ENCODE data around the gene CRYL1. TPM values are rescaled to one million over a fixed set of nuclear protein-coding genes. Genes with fewer than 3 reads are reported as not detected.

Gene CRYL1
- total and polyA plus RNA-seq, 2 experiments from 2014 or later: 41.6 to 43.6 TPM

GRCh38 chr13:20491926-20492435, 33.7 kb downstream of the CRYL1 start:
- TF ChIP-seq CTCF (IDR thresholded peaks at IDR 0.05; ENCODE audit: low read depth, low read length): no peak
- Histone ChIP-seq H3K9me3 (ENCODE audit: low read depth) (no peaks in the 10 kb centered on the region), H3K27me3 (no peaks in the 10 kb centered on the region), H3K27ac (no peak overlapping the region), H3K4me1 (ENCODE audit: low read depth) (peaks cover 4% of the 10 kb centered on the region), H3K4me3 (no peak overlapping the region), H3K36me3 (no peaks in the 10 kb centered on the region)
- DNase-seq (ENCODE audit: low read depth in 1 of 2, low spot score in 1 of 2): no peak

DNA sequence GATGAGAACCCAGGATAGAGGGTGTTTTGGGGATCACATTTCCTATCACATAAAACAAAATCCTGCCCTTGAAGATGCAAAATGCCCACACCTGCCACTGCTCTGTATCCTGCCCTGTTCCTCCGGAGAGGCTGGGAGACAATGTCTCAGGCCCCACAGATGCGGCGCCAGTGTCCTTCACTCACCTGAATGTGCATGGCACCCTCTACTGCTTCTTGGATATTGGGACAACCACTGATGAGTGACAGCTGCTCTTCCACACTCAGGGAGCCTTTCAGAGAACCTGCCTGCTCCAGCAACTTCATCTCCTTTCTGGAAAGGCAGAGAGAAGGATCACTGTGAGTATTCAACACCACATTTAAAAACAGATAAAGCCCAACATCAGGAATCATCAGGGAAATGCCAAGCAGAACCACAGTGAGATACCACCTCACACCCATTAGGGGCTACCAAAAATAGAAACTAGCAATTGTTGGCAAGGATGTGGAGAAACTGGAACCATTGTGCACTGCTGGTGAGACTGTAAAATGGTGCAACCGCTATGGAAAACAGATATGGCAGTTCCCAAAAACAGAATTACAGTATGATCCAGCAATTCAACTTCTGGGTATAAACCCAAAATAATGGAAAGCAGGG, 36.4 kb downstream of the CRYL1 start:
- Histone ChIP-seq H3K9me3 (ENCODE audit: low read depth) (no peaks in the 10 kb centered on the region), H3K27me3 (no peaks in the 10 kb centered on the region), H3K27ac (no peak overlapping the region), H3K36me3 (no peaks in the 10 kb centered on the region), H3K4me3 (no peak overlapping the region), H3K4me1 (ENCODE audit: low read depth) (no peaks in the 10 kb centered on the region)
- DNase-seq (ENCODE audit: low read depth in 1 of 2, low spot score in 1 of 2): no peak
- TF ChIP-seq CTCF (IDR thresholded peaks at IDR 0.05; ENCODE audit: low read depth, low read length): no peak

DNA sequence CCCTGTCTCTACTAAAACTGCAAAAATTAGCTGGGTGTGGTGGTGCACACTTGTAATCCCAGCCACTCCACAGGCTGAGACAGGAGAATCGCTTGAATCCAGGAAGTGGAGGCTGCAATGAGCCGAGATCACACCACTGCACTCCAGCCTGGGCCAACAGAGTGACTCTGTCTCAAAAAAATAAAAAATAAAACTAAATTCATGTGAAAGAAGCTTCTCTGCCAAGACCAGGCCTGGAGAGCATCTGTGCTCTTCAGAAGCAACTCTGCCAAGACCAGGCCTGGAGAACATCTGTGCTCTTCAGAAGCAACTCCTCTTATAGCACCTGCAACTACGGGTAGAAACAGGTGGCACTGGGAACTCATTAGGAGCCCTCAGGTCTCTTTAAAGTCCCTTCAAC, 37.7 kb downstream of the CRYL1 start:
- TF ChIP-seq CTCF (IDR thresholded peaks at IDR 0.05; ENCODE audit: low read depth, low read length): no peak
- H3K36me3 ChIP-seq: no peaks in the 10 kb centered on the region
- H3K27me3 ChIP-seq: no peaks in the 10 kb centered on the region
- H3K9me3 ChIP-seq (ENCODE audit: low read depth): no peaks in the 10 kb centered on the region
- no peak for DNase-seq (ENCODE audit: low read depth in 1 of 2, low spot score in 1 of 2)
- H3K4me1 ChIP-seq (ENCODE audit: low read depth): no peaks in the 10 kb centered on the region
- no peak overlapping the region for H3K27ac ChIP-seq
- H3K4me3 ChIP-seq: no peak overlapping the region

DNA sequence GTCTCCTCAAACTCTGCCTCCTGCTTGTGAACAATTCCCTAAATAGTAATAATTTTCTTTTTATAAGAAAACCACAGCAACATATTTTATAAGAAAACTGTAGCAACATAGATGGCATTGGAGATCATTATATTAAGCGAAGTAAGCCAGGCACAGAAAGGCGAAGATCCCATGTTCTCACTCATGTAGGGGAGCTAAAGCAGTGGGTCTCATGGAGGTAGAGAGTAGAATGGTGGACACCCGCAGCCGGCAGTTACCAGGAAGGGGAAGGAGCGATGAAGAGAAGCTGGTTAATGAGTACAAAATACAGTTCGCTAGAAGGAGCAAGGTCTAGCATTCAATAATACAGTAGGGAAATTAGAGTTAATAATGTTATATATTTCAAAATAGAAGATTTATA, 42.9 kb downstream of the CRYL1 start:
- Histone ChIP-seq H3K4me1 (ENCODE audit: low read depth) (peaks cover 10% of the 10 kb centered on the region), H3K9me3 (ENCODE audit: low read depth) (no peaks in the 10 kb centered on the region), H3K27ac (peak overlapping the region; percentile 57), H3K27me3 (no peaks in the 10 kb centered on the region), H3K36me3 (no peaks in the 10 kb centered on the region), H3K4me3 (no peak overlapping the region)
- DNase-seq (ENCODE audit: low read depth in 1 of 2, low spot score in 1 of 2): no peak
- TF ChIP-seq CTCF (IDR thresholded peaks at IDR 0.05; ENCODE audit: low read depth, low read length): no peak

- no peak overlapping the region for H3K4me3 ChIP-seq
- H3K4me1 ChIP-seq (ENCODE audit: low read depth): peaks cover 10% of the 10 kb centered on the region
- H3K27ac ChIP-seq: peak overlapping the region; percentile 57
- peak in 1 of 2 donors; percentile 27 for DNase-seq (ENCODE audit: low read depth in 1 of 2, low spot score in 1 of 2)
- no peaks in the 10 kb centered on the region for H3K27me3 ChIP-seq
- no peaks in the 10 kb centered on the region for H3K36me3 ChIP-seq
- H3K9me3 ChIP-seq (ENCODE audit: low read depth): no peaks in the 10 kb centered on the region
- TF ChIP-seq CTCF (IDR thresholded peaks at IDR 0.05; ENCODE audit: low read depth, low read length): no peak
Measured at GRCh38 chr13:20482275-20482761, 43.3 kb downstream of the CRYL1 start.

All from cardiac muscle cell (in vitro differentiated cells and primary cell).